Colonic mucosa (tissue), 4 donors: ENCODE data around the gene SLC26A5. TPM values are rescaled to one million over a fixed set of nuclear protein-coding genes. Genes with fewer than 3 reads are reported as not detected.

ENCODE experiments used
- DNase-seq: peaks from one replicate; pipeline ENCODE4 v3.0.0-alpha.2; 2020
- H3K27ac ChIP-seq: fragments of 200-600 bp; one replicate; pipeline ENCODE4 v1.8.0; 2021
- H3K27me3 ChIP-seq: fragments of 200-600 bp; one replicate; pipeline ENCODE4 v1.8.0; 2021
- H3K36me3 ChIP-seq: fragments of 200-600 bp; one replicate; pipeline ENCODE4 v1.8.0; 2021
- H3K4me1 ChIP-seq: fragments of 200-600 bp; one replicate; pipeline ENCODE4 v1.8.0; 2021; ENCODE audit warnings: mild to moderate bottlenecking
- H3K4me3 ChIP-seq: fragments of 200-600 bp; one replicate; pipeline ENCODE4 v1.8.0; 2021
- H3K9ac ChIP-seq, 2 donors: one replicate each; pipeline ENCODE4 v1.7.0; 2013; ENCODE audit warnings: control low read depth in 2 of 2, low read depth in 2 of 2, low read length in 2 of 2
- H3K9me3 ChIP-seq: fragments of 200-600 bp; one replicate; pipeline ENCODE4 v1.8.0; 2021
- intact Hi-C: fragments of 100-400 bp; cut with DNase I; formaldehyde crosslinking; loops from one replicate; pipeline ENCODE4 v1.14.1; 2022
- total RNA-seq, 2 donors: library from RNA; stranded (reverse); fragmentation: NEBNext Ultra II Directional in 1 of 2; extraction: Animal tissue kit (Norgen Biotek cat#: 25700) in 1 of 2; gene quantifications; one replicate each; pipeline ENCODE4 v1.2.1, GENCODE V29; 2021
- TF ChIP-seq, protein P1 (sequence below): fragments of 200-600 bp; IDR thresholded peaks from one replicate; pipeline ENCODE4 v1.8.0; 2022; ENCODE audit warnings: antibody characterized with exemption, mild to moderate bottlenecking
- donor health status: healthy.
- donor health status: DM: no; HTN: no; CAD: no.
- donor health status: DM: no; HTN: no; CAD: no.

Gene SLC26A5
- total RNA-seq, 2 donors from 2014 or later, result 0.25 TPM; not detected in 1

GRCh38 chr7:103379270-103379975 lies 66.6 kb downstream of the SLC26A5 start:
- intact Hi-C loops, result no loop called here
- DNase-seq, result no peak
- Histone ChIP-seq H3K9ac (no peak overlapping the region), H3K4me3 (no peak overlapping the region), H3K27me3 (no peaks in the 10 kb centered on the region), H3K36me3 (no peaks in the 10 kb centered on the region), H3K4me1 (no peaks in the 10 kb centered on the region), H3K27ac (no peak overlapping the region), H3K9me3 (no peaks in the 10 kb centered on the region)
- TF ChIP-seq, protein P1, sequence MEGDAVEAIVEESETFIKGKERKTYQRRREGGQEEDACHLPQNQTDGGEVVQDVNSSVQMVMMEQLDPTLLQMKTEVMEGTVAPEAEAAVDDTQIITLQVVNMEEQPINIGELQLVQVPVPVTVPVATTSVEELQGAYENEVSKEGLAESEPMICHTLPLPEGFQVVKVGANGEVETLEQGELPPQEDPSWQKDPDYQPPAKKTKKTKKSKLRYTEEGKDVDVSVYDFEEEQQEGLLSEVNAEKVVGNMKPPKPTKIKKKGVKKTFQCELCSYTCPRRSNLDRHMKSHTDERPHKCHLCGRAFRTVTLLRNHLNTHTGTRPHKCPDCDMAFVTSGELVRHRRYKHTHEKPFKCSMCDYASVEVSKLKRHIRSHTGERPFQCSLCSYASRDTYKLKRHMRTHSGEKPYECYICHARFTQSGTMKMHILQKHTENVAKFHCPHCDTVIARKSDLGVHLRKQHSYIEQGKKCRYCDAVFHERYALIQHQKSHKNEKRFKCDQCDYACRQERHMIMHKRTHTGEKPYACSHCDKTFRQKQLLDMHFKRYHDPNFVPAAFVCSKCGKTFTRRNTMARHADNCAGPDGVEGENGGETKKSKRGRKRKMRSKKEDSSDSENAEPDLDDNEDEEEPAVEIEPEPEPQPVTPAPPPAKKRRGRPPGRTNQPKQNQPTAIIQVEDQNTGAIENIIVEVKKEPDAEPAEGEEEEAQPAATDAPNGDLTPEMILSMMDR, result no peak

DNA sequence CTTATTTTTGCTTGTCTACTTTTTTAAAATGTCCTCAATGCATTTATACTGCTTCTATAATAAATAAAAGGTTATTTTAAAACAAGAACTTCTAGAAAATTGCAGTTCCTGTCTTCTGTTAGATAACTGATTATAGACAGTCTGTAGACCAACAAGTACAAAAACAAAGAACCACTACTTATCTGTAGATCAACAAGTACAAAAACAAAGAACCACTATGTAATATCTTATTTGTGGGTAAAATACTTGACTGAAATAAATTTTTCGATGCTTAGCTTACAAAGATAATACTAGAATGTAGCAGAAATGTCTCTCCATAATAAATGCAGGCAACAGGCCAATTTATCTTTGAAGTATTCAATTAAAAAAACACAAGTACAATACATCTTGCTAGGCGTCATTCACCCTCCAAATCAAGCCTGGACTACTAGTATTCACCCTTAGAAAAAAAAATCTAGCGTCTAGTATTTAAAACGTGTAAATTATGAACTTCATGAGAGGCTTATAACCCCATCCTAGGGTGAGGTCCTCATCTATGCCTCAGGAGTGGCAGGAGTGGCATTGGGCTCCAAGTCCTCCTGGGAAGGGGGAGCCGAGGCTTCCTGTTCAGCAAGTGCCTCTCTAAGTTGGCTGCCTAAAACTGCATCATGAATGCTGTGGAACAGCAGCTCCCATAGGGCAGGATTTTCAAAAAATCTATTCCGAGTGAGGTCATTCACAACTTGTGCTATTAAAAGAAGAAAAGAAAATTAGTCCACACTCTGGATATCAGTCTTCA lies 72.0 kb downstream of the SLC26A5 start:
- intact Hi-C loops, result no loop called here
- TF ChIP-seq, protein P1, result no peak

GRCh38 chr7:103369432-103369831 lies 76.6 kb downstream of the SLC26A5 start:
- H3K4me1 ChIP-seq, result no peaks in the 10 kb centered on the region
- no peaks in the 10 kb centered on the region for H3K27me3 ChIP-seq
- H3K36me3 ChIP-seq, result no peaks in the 10 kb centered on the region
- TF ChIP-seq, protein P1, result no peak
- H3K9ac ChIP-seq, result no peak overlapping the region
- H3K4me3 ChIP-seq, result no peak overlapping the region
- intact Hi-C loops, result loop anchor here (10.0 kb wide), 1 partner anchor 55 kb away; no protein-coding TSS in a partner anchor
- DNase-seq, result no peak
- no peaks in the 10 kb centered on the region for H3K9me3 ChIP-seq
- H3K27ac ChIP-seq, result no peak overlapping the region

More for the DNA sequence above, 72.0 kb downstream of the SLC26A5 start:
- Histone ChIP-seq H3K4me1 (no peaks in the 10 kb centered on the region), H3K27ac (no peak overlapping the region), H3K27me3 (no peaks in the 10 kb centered on the region), H3K36me3 (no peaks in the 10 kb centered on the region), H3K9me3 (no peaks in the 10 kb centered on the region), H3K9ac (no peak overlapping the region), H3K4me3 (no peak overlapping the region)
- no peak for DNase-seq

- intact Hi-C loops, result no loop called here
- TF ChIP-seq, protein P1, result no peak
- Histone ChIP-seq H3K27ac (no peak overlapping the region), H3K9ac (no peak overlapping the region), H3K36me3 (no peaks in the 10 kb centered on the region), H3K9me3 (no peaks in the 10 kb centered on the region), H3K4me3 (no peak overlapping the region), H3K4me1 (no peaks in the 10 kb centered on the region), H3K27me3 (no peaks in the 10 kb centered on the region)
- DNase-seq, result no peak
Observed at GRCh38 chr7:103349805-103350204, 96.2 kb downstream of the SLC26A5 start.

- Histone ChIP-seq H3K4me1 (no peaks in the 10 kb centered on the region), H3K36me3 (no peaks in the 10 kb centered on the region), H3K27ac (no peak overlapping the region), H3K9me3 (no peaks in the 10 kb centered on the region), H3K9ac (no peak overlapping the region), H3K27me3 (no peaks in the 10 kb centered on the region), H3K4me3 (peak overlapping the region; percentile 97)
- TF ChIP-seq, protein P1, result no peak
- no peak for DNase-seq
- intact Hi-C loops, result no loop called here
Observed at GRCh38 chr7:103348959-103349358, 97.0 kb downstream of the SLC26A5 start.
